GM12878 (cell line): ENCODE data around the gene VGLL2. TPM values are rescaled to one million over a fixed set of nuclear protein-coding genes. Genes with fewer than 3 reads are reported as not detected.

ENCODE experiments used
- ATAC-seq: fragments of 200-7000 bp; cut with Tn5 transposase; 3 replicates; pipeline ENCODE4 v1.9.1; 2020; ENCODE audit warnings: mild to moderate bottlenecking, moderate library complexity
- BruUV-seq: library from RNA; stranded (reverse); fragments of 400-500 nt; replicated peaks from 2 replicates; lab custom pipeline; 2021; lab: Mats Ljungman, UMichigan
- CTCF ChIA-PET: fragments of 300-600 bp; sonication (Branson Sonifier 250); formaldehyde crosslinking; extraction: SDS; loops from one replicate; lab custom pipeline; 2021; ENCODE audit warnings: inconsistent platforms; lab: Yijun Ruan, JAX
- POLR2A ChIA-PET: fragments of 350-600 bp; formaldehyde crosslinking; extraction: SDS; loops from one replicate; lab custom pipeline; 2021; ENCODE audit warnings: inconsistent platforms; lab: Charles Lee
- RAD21 ChIA-PET: fragments of 300-600 bp; sonication (Branson Sonifier 250); formaldehyde crosslinking; loops from one replicate; lab custom pipeline; 2023; ENCODE audit warnings: antibody characterized with exemption; ENCODE audit not compliant: unreplicated experiment; lab: Charles Lee
- SMC1A ChIA-PET: fragments of 300-600 bp; sonication (Branson Sonifier 250); formaldehyde crosslinking; loops from one replicate; lab custom pipeline; 2023; ENCODE audit not compliant: unreplicated experiment, uncharacterized antibody; lab: Charles Lee
- DNase-seq: peaks from one replicate; pipeline ENCODE4 v3.0.0-alpha.2; 2011; ENCODE audit warnings: low read depth, low spot score
- FAIRE-seq: peaks from 3 replicates; lab custom pipeline; 2011; peaks lifted over from hg19 to GRCh38; lab: Jason Lieb, UNC
- H2AFZ ChIP-seq: 2 replicates; pipeline ENCODE4 v1.6.0; 2011; ENCODE audit warnings: low read depth, low read length, control low read depth; ENCODE audit not compliant: control insufficient read depth
- H3K27ac ChIP-seq: 2 replicates; pipeline ENCODE4 v1.5.1; 2011; ENCODE audit warnings: control low read depth; ENCODE audit not compliant: control insufficient read depth, insufficient read depth
- H3K27me3 ChIP-seq, 2 experiments: replicated peaks in 1 of 2; 2 replicates each; pipeline versions ENCODE4 v1.6.0 to v1.6.1; 2011; ENCODE audit warnings: low read length in 1 of 2; ENCODE audit not compliant: control insufficient read depth in 2 of 2, insufficient read depth in 2 of 2
- H3K36me3 ChIP-seq, 2 experiments: 2 replicates each; pipeline ENCODE4 v1.5.1; 2011; ENCODE audit warnings: low read length in 1 of 2; ENCODE audit not compliant: control insufficient read depth in 2 of 2, insufficient read depth in 2 of 2
- H3K4me1 ChIP-seq: 2 replicates; pipeline ENCODE4 v1.6.1; 2011; ENCODE audit warnings: mild to moderate bottlenecking, low read length, moderate library complexity, mixed read lengths; ENCODE audit not compliant: control insufficient read depth, insufficient read depth
- H3K4me2 ChIP-seq: 2 replicates; pipeline ENCODE4 v1.6.0; 2011; ENCODE audit warnings: control low read depth; ENCODE audit not compliant: control insufficient read depth, insufficient read depth
- H3K4me3 ChIP-seq: fragments of 200-600 bp; sonication (generic); 2 replicates; pipeline ENCODE4 v1.5.1; 2016
- H3K79me2 ChIP-seq: 2 replicates; pipeline ENCODE4 v1.6.0; 2011; ENCODE audit warnings: low read length; ENCODE audit not compliant: control insufficient read depth, insufficient read depth
- H3K9ac ChIP-seq: 2 replicates; pipeline ENCODE4 v1.8.0; 2011; ENCODE audit warnings: low read length, control low read depth, mixed read lengths; ENCODE audit not compliant: control insufficient read depth, insufficient read depth
- H3K9me3 ChIP-seq: replicated peaks from 3 replicates; pipeline ENCODE4 v1.5.1; 2011; ENCODE audit warnings: mild to moderate bottlenecking, low read length; ENCODE audit not compliant: control insufficient read depth, insufficient read depth
- H4K20me1 ChIP-seq: 2 replicates; pipeline ENCODE4 v1.6.0; 2011; ENCODE audit not compliant: control insufficient read depth, insufficient read depth
- CBFB ChIP-seq: IDR thresholded peaks from 2 replicates; pipeline ENCODE4 v1.6.1; 2016; ENCODE audit warnings: antibody characterized with exemption, low read depth
- EP300 ChIP-seq, 2 experiments: fragments of 150-350 bp in 1 of 2; IDR thresholded peaks; 2 replicates each; pipeline ENCODE4 v1.6.1; 2011 to 2012; ENCODE audit warnings: low read depth in 2 of 2, low read length in 2 of 2, borderline replicate concordance in 1 of 2, improper control_type of control experiment in 1 of 2, inconsistent platforms in 1 of 2; ENCODE audit not compliant: control insufficient read depth in 1 of 2
- ESRRA ChIP-seq: IDR thresholded peaks from 2 replicates; pipeline ENCODE4 v1.6.1; 2012; ENCODE audit warnings: mild to moderate bottlenecking, low read length, improper control_type of control experiment
- TBL1XR1 ChIP-seq: IDR thresholded peaks from 2 replicates; pipeline ENCODE4 v1.6.1; 2012; ENCODE audit warnings: low read depth, low read length, improper control_type of control experiment
- TCF3 ChIP-seq: IDR thresholded peaks from 2 replicates; pipeline ENCODE4 v1.6.1; 2012; ENCODE audit warnings: low read depth, mild to moderate bottlenecking, low read length, borderline replicate concordance; ENCODE audit not compliant: insufficient read depth
- TCF7 ChIP-seq: IDR thresholded peaks from 2 replicates; pipeline ENCODE4 v1.6.1; 2014; ENCODE audit warnings: antibody characterized with exemption, borderline replicate concordance
- WRNIP1 ChIP-seq: IDR thresholded peaks from 2 replicates; pipeline ENCODE4 v1.6.1; 2011; ENCODE audit warnings: low read depth, low read length, improper control_type of control experiment, borderline replicate concordance
- WGBS: methylation state at CpG from one replicate; pipeline ENCODE4 v1.1.6; 2016; ENCODE audit warnings: low lambda C conversion rate; ENCODE audit not compliant: insufficient replicate concordance, insufficient coverage; ENCODE audit errors: missing lambda C conversion rate; 5-methylcytosine and 5-hydroxymethylcytosine counted together
- in situ Hi-C: fragments of 300-500 bp; cut with MboI; formaldehyde crosslinking; loops from 9 replicates; pipeline ENCODE4 v1.14.3; 2018; ENCODE audit warnings: mixed read lengths
- intact Hi-C: fragments of 100-400 bp; cut with micrococcal nuclease; formaldehyde crosslinking; loops from one replicate; pipeline ENCODE4 v1.14.2; 2022; ENCODE audit not compliant: unreplicated experiment
- polyA plus RNA-seq, 11 experiments: library from polyadenylated mRNA; depleted of rRNA in 4 of 11; unstranded in 6 of 11; stranded (reverse) in 5 of 11; fragments of >200 nt; fragmentation: Nextera tagmentation in 4 of 11; fragmentation: Illumina TruSeq in 1 of 11; extraction: Ambion mirVana in 4 of 11; extraction: Trizol in 1 of 11; gene quantifications; 1 replicate in 1 of 11; 2 replicates in 10 of 11; pipeline versions ENCODE4 v1.2.1 to v1.2.3, GENCODE V29; 2011 to 2016; ENCODE audit warnings: inconsistent platforms in 2 of 11, missing spikeins in 2 of 11, low read depth in 1 of 11
- total RNA-seq, 4 experiments: library from RNA; depleted of rRNA in 3 of 4; stranded (reverse); fragments of >200 nt in 3 of 4; fragmentation: Illumina TruSeq in 1 of 4; extraction: Trizol in 1 of 4; gene quantifications; 2 replicates each; pipeline versions ENCODE4 v1.2.1 to v1.2.3, GENCODE V29; 2013 to 2021
- TF ChIP-seq, protein P1 (sequence below): IDR thresholded peaks from 2 replicates; pipeline ENCODE4 v1.6.1; 2011; ENCODE audit warnings: low read depth, low read length, improper control_type of control experiment, borderline replicate concordance

VGLL2 gene
- total and polyA plus RNA-seq, 10 of the 15 experiments (the other 5 are each of a cell fraction or from before 2014, with no cell fraction given) = not detected

GRCh38 chr6:117228202-117228601, 37.2 kb upstream of the VGLL2 start:
- BruUV-seq = no TSS peak
- H4K20me1 ChIP-seq = no peaks in the 10 kb centered on the region
- no peak overlapping the region for H3K4me3 ChIP-seq
- ChIA-PET RAD21 (no interaction called here), POLR2A (no interaction called here), CTCF (no interaction called here), SMC1A (no interaction called here)
- TF ChIP-seq TCF3 (no peak), ESRRA (no peak), WRNIP1 (no peak), TBL1XR1 (no peak), TCF7 (no peak), EP300 (IDR thresholded peaks at IDR 0.05; ENCODE audit: borderline replicate concordance in 1 of 2, control insufficient read depth in 1 of 2, low read depth in 2 of 2, low read length in 2 of 2) (no peak), CBFB (no peak)
- TF ChIP-seq, protein P1, sequence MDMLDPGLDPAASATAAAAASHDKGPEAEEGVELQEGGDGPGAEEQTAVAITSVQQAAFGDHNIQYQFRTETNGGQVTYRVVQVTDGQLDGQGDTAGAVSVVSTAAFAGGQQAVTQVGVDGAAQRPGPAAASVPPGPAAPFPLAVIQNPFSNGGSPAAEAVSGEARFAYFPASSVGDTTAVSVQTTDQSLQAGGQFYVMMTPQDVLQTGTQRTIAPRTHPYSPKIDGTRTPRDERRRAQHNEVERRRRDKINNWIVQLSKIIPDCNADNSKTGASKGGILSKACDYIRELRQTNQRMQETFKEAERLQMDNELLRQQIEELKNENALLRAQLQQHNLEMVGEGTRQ = no peak
- in situ Hi-C loops (no loop called here), intact Hi-C loops (no loop called here)
- H3K9ac ChIP-seq = no peak overlapping the region
- FAIRE-seq (no peak), ATAC-seq (no peak), DNase-seq (no peak)
- H3K27ac ChIP-seq = no peak overlapping the region
- WGBS = 0% methylated on average over 1 of the region's 1 CpG
- no peaks in the 10 kb centered on the region; a peak in 1 of 4 replicates for H3K27me3 ChIP-seq
- no peaks in the 10 kb centered on the region for H3K4me1 ChIP-seq
- H3K36me3 ChIP-seq = no peaks in the 10 kb centered on the region
- no peaks in the 10 kb centered on the region for H3K9me3 ChIP-seq
- no peak overlapping the region for H2AFZ ChIP-seq
- H3K79me2 ChIP-seq = no peaks in the 10 kb centered on the region
- H3K4me2 ChIP-seq = no peak overlapping the region
